Transverse colon (tissue), 4 donors: ENCODE measurements around the gene PDK2. TPM values are rescaled to one million over a fixed set of nuclear protein-coding genes. Genes with fewer than 3 reads are reported as not detected.

Source experiments
- DNase-seq: peaks from one replicate; pipeline ENCODE4 v3.0.0-alpha.2; 2019
- H3K27ac ChIP-seq, 4 donors: fragments of 200-600 bp; sonication (generic); 2 replicates each; pipeline ENCODE4 v1.5.1; 2016 to 2018; ENCODE audit warnings: inconsistent platforms in 4 of 4
- H3K27me3 ChIP-seq: fragments of 200-600 bp; sonication (generic); 2 replicates; pipeline ENCODE4 v1.5.1; 2017; ENCODE audit warnings: inconsistent platforms
- H3K36me3 ChIP-seq, 4 donors: fragments of 200-600 bp; sonication (generic); 2 replicates each; pipeline ENCODE4 v1.5.1; 2017 to 2019; ENCODE audit warnings: inconsistent platforms in 4 of 4
- H3K4me1 ChIP-seq, 4 donors: fragments of 200-600 bp; sonication (generic); 2 replicates each; pipeline ENCODE4 v1.5.1; 2017 to 2020; ENCODE audit warnings: inconsistent platforms in 4 of 4
- H3K4me3 ChIP-seq, 4 donors: fragments of 200-600 bp; sonication (generic); 1 replicate in 1 of 4; 2 replicates in 3 of 4; pipeline versions ENCODE4 v1.5.1 to v1.6.1; 2017 to 2019; ENCODE audit warnings: inconsistent platforms in 4 of 4
- H3K9me3 ChIP-seq, 2 donors: fragments of 200-600 bp; sonication (generic); 2 replicates each; pipeline ENCODE4 v1.5.1; 2017 to 2019; ENCODE audit warnings: inconsistent platforms in 2 of 2
- EP300 ChIP-seq: sonication (generic); formaldehyde crosslinking; IDR thresholded peaks from one replicate; pipeline ENCODE4 v1.6.1; 2017; ENCODE audit warnings: antibody characterized with exemption, low read depth
- POLR2A ChIP-seq: fragments of 450-650 bp; IDR thresholded peaks from one replicate; pipeline ENCODE4 v1.6.1; 2016; ENCODE audit warnings: antibody characterized with exemption, mild to moderate bottlenecking, moderate library complexity
- POLR2AphosphoS5 ChIP-seq, 3 donors: sonication (generic); formaldehyde crosslinking; IDR thresholded peaks; one replicate each; pipeline ENCODE4 v1.6.1; 2016; ENCODE audit warnings: antibody characterized with exemption in 3 of 3
- WGBS, 2 donors: methylation state at CpG; one replicate each; pipeline ENCODE4 v1.1.5; 2018; ENCODE audit warnings: low coverage in 1 of 2; 5-methylcytosine and 5-hydroxymethylcytosine counted together
- in situ Hi-C, 4 donors: fragments of 200-750 bp; cut with MboI; loops; one replicate each; pipeline versions ENCODE4 v1.15.0 to v1.15.1; 2017; ENCODE audit warnings: low sequenced_read_pairs in 3 of 4, low pct_ligation_motif_present in 1 of 4, low pct_unique_long_range_greater_than_20kb in 1 of 4
- intact Hi-C: fragments of 100-400 bp; cut with DNase I; formaldehyde crosslinking; loops from one replicate; pipeline ENCODE4 v1.15.1; 2023; ENCODE audit warnings: low total_unique reads
- total RNA-seq, 4 donors: library from RNA; depleted of rRNA; stranded (reverse); fragments of >200 nt; gene quantifications; one replicate each; pipeline ENCODE4 v1.1.0, GENCODE V29; 2016
- TF ChIP-seq, protein P1 (sequence below), 5 experiments: fragments of 200-600 bp in 3 of 5; fragments of 450-650 bp in 2 of 5; sonication (generic) in 3 of 5; IDR thresholded peaks; 1 replicate in 2 of 5; 2 replicates in 3 of 5; pipeline ENCODE4 v1.5.1; 2016 to 2017; ENCODE audit warnings: antibody characterized with exemption in 5 of 5, inconsistent platforms in 3 of 5, mild to moderate bottlenecking in 2 of 5, moderate library complexity in 1 of 5

PDK2 gene
- total RNA-seq, 4 donors from 2014 or later: 84.6 to 292 (median 136) TPM

DNA sequence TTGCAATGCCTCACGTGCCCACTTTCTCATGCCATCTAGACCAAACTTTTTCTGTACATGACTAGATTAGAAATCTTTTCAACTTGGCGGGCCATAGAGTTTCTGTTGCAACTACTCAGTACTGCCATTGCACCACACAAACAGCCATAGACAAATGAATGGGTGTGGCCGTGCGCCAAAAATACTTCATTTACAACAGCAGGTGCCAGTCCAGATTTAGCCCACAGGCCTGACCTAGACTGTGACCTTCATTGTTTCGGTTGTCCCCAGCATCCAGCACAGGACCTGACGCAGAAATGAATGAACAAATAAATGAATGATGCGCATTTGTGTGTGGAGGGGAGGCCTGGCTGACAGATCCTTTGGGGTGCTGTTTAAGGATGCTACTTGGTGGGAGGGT, 14.3 kb upstream of the PDK2 start:
- intact Hi-C loops: no loop called here
- H3K27me3 ChIP-seq: no peaks in the 10 kb centered on the region
- no peaks in the 10 kb centered on the region for H3K9me3 ChIP-seq
- TF ChIP-seq POLR2AphosphoS5 (IDR thresholded peaks at IDR 0.05) (no peak), EP300 (no peak), POLR2A (no peak)
- TF ChIP-seq, protein P1, sequence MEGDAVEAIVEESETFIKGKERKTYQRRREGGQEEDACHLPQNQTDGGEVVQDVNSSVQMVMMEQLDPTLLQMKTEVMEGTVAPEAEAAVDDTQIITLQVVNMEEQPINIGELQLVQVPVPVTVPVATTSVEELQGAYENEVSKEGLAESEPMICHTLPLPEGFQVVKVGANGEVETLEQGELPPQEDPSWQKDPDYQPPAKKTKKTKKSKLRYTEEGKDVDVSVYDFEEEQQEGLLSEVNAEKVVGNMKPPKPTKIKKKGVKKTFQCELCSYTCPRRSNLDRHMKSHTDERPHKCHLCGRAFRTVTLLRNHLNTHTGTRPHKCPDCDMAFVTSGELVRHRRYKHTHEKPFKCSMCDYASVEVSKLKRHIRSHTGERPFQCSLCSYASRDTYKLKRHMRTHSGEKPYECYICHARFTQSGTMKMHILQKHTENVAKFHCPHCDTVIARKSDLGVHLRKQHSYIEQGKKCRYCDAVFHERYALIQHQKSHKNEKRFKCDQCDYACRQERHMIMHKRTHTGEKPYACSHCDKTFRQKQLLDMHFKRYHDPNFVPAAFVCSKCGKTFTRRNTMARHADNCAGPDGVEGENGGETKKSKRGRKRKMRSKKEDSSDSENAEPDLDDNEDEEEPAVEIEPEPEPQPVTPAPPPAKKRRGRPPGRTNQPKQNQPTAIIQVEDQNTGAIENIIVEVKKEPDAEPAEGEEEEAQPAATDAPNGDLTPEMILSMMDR (IDR thresholded peaks at IDR 0.05): no peak
- peaks cover 0 to 8% (median 0%) of the 10 kb centered on the region in 4 donors for H3K4me1 ChIP-seq
- no peak overlapping the region for H3K4me3 ChIP-seq
- 80% methylated on average over 7 of the region's 7 CpGs; no CpG with 5 or more reads in 1 of the 2 donors for WGBS, 2 donors
- in situ Hi-C loops: loop anchor here in 2 of 4 donors (10.0 kb wide), 1 partner anchor 56 kb away; no protein-coding TSS in a partner anchor
- peaks cover 0 to 37% (median 0%) of the 10 kb centered on the region in 4 donors for H3K36me3 ChIP-seq
- H3K27ac ChIP-seq: no peak overlapping the region
- peak; percentile 67 for DNase-seq

DNA sequence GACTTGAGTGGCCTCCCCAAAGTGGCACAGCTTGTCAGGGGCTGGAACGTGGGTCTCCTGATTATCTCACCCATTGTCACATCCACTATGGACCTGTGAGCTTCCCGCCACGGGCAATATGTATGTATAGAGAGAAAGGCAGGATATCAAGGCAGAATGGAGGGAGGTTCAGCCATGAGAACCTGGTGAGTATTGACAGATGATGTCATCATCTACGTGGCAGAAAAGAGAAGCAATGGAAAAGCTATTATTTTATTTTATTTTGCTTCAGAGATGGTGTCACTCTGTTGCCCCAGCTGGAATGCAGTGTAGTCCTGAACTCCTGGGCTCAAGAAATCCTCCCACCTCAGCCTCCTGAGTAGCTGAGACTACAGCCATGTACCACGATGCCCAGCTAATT, 13.4 kb upstream of the PDK2 start:
- Histone ChIP-seq H3K4me1 (peaks cover 0 to 8% (median 0%) of the 10 kb centered on the region in 4 donors), H3K27me3 (no peaks in the 10 kb centered on the region), H3K36me3 (peaks cover 0 to 29% (median 0%) of the 10 kb centered on the region in 4 donors), H3K4me3 (no peak overlapping the region), H3K27ac (no peak overlapping the region), H3K9me3 (no peaks in the 10 kb centered on the region)
- TF ChIP-seq POLR2A (no peak), POLR2AphosphoS5 (IDR thresholded peaks at IDR 0.05) (no peak), EP300 (no peak)
- TF ChIP-seq, protein P1 (IDR thresholded peaks at IDR 0.05): no peak
- intact Hi-C loops (no loop called here), in situ Hi-C loops (loop anchor here in 2 of 4 donors (10.0 kb wide), 1 partner anchor 57 kb away; no protein-coding TSS in a partner anchor)
- DNase-seq: no peak
- 77 to 83% methylated on average over 4 to 5 of the region's 5 CpGs for WGBS, 2 donors

DNA sequence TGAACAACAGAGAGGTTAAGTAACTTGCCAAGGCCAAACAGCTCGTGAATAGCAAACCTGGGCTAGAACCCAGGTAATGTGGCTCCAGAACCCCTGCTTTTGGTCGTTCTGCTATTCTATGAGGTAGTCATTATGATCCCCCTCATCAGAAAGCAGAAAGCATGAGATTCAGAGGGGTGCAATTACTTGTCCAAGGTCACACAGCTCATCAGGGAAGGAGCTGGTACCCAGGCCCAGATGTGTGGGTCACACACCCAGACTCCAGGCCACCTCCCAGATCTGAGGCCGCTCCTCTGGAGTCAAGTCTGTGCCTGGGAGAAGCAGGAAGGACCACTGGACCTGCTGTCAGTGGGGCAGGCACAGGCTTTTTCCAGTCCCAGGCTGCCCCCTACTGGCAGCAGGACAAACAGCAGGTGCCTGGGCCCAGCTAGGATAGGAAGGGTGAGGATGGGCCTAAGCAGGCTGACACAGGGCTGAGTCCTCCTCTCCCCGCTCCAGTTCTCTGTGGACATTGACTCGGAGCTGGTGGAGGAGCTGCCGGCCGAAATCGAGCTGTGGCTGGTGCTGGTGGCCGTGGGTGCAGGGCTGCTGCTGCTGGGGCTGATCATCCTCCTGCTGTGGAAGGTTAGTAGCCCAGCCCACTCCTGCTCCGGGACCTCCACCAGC, 7.8 kb upstream of the PDK2 start:
- Histone ChIP-seq H3K36me3 (no peaks in the 10 kb centered on the region), H3K27me3 (no peaks in the 10 kb centered on the region), H3K4me3 (no peak overlapping the region), H3K9me3 (no peaks in the 10 kb centered on the region), H3K27ac (no peak overlapping the region), H3K4me1 (no peaks in the 10 kb centered on the region)
- in situ Hi-C loops (loop anchor here in 3 of 4 donors (5.0 to 10.0 kb wide), 2 partner anchors 60 to 63 kb away; no protein-coding TSS in a partner anchor), intact Hi-C loops (loop anchor here (1.0 kb wide), 1 partner anchor 61 kb away; no protein-coding TSS in a partner anchor)
- peak; percentile 78 for DNase-seq
- WGBS, 2 donors: 35 to 62% methylated on average over 2 to 10 of the region's 10 CpGs
- TF ChIP-seq POLR2AphosphoS5 (IDR thresholded peaks at IDR 0.05) (peak in 1 of 3 donors; percentile 32), EP300 (no peak), POLR2A (no peak)
- TF ChIP-seq, protein P1 (IDR thresholded peaks at IDR 0.05): peak; percentile 94 to 97 (median 96)

DNA sequence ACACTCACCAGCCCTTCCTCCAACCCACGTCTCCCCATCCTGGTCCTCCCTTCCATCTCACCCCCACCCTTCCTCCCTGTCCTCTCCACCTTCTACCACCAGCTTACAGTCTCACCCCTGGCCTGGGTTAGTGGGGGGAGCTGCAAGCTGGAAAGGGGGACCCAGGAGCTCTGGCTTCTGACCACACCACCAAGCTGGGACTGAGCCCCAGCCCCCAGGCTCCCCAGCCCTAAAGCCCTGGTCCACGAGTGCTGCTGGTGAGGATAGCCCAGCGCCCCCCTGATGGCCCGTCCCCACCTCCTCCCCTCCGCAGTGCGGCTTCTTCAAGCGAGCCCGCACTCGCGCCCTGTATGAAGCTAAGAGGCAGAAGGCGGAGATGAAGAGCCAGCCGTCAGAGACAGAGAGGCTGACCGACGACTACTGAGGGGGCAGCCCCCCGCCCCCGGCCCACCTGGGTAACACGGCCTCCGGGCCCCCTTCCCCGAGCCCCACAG, 7.2 kb upstream of the PDK2 start:
- intact Hi-C loops: loop anchor here (1.0 kb wide), 1 partner anchor 62 kb away; no protein-coding TSS in a partner anchor
- H3K36me3 ChIP-seq: no peaks in the 10 kb centered on the region
- H3K27me3 ChIP-seq: no peaks in the 10 kb centered on the region
- no peak overlapping the region for H3K27ac ChIP-seq
- TF ChIP-seq POLR2AphosphoS5 (IDR thresholded peaks at IDR 0.05) (no peak), EP300 (no peak), POLR2A (no peak)
- TF ChIP-seq, protein P1 (IDR thresholded peaks at IDR 0.05): no peak
- H3K4me3 ChIP-seq: no peak overlapping the region
- in situ Hi-C loops: loop anchor here in 3 of 4 donors (5.0 to 10.0 kb wide), 2 partner anchors 61 to 63 kb away; no protein-coding TSS in a partner anchor
- no peaks in the 10 kb centered on the region for H3K9me3 ChIP-seq
- H3K4me1 ChIP-seq: no peaks in the 10 kb centered on the region
- 77 to 92% methylated on average over 6 to 17 of the region's 19 CpGs for WGBS, 2 donors
- DNase-seq: no peak
